ENCODE data around the gene EZR.

DNA sequence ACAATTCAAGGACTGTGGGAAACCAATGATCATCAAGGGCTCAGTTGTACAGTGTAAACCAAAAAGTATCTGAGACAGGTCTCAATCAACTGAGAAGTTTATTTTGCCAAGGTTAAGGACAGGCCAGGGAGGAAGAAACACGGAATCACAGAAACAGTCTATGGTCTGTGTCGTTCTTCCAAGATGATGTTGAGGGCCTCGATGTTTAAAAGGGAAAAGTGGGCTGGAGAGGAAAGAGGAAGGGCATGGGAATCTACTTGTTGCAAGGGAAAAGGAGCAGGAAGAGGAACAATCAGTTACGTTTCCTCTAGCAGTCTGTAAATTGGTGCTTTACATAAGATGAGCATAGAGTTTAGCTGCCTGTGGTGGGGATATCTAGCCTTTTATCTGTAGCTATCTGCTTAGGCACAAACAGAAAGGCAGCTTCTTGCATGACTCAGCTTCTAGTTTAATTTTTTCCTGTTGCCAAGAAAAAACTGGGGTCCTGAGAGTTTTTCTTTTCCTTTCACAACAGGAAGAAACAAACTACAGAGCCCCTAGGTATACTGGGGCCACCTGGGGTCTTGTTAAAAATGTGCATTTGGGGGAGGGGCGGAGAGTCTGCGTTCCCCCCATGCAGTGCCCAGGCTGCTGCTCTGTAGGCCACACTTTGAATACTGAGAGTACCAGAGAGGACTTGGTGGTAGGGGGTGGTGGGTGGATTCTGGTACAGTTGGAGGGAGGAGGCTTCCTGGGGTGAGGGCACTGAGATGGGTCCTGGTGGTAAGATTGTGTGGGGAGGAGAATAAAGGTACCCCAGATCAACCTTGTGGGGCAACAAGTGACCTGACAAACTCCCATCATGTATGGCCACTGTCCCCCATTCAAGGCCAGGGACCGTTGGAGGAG, 35.3 kb upstream of the EZR start:
- TF ChIP-seq, protein P1, sequence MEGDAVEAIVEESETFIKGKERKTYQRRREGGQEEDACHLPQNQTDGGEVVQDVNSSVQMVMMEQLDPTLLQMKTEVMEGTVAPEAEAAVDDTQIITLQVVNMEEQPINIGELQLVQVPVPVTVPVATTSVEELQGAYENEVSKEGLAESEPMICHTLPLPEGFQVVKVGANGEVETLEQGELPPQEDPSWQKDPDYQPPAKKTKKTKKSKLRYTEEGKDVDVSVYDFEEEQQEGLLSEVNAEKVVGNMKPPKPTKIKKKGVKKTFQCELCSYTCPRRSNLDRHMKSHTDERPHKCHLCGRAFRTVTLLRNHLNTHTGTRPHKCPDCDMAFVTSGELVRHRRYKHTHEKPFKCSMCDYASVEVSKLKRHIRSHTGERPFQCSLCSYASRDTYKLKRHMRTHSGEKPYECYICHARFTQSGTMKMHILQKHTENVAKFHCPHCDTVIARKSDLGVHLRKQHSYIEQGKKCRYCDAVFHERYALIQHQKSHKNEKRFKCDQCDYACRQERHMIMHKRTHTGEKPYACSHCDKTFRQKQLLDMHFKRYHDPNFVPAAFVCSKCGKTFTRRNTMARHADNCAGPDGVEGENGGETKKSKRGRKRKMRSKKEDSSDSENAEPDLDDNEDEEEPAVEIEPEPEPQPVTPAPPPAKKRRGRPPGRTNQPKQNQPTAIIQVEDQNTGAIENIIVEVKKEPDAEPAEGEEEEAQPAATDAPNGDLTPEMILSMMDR (IDR thresholded peaks at IDR 0.05) = no peak
- TF ChIP-seq POLR2A (IDR thresholded peaks at IDR 0.05) = no peak
